Adipocyte (in vitro differentiated cells): ENCODE measurements around the gene EGR1.
A peak's percentile ranks its signal among the peaks of the same experiment; 100 is the strongest.

Source experiments
- DNase-seq: peaks from one replicate; pipeline ENCODE4 v3.0.0-alpha.2; 2015; ENCODE audit warnings: low read depth
- H3K27me3 ChIP-seq: replicated peaks from 2 replicates; pipeline ENCODE4 v1.7.0; 2013; ENCODE audit warnings: mild to moderate bottlenecking, low read length, moderate library complexity; ENCODE audit not compliant: control insufficient read depth, insufficient read depth
- H3K36me3 ChIP-seq: 2 replicates; pipeline ENCODE4 v1.7.0; 2013; ENCODE audit warnings: low read length, mild to moderate bottlenecking, moderate library complexity; ENCODE audit not compliant: control insufficient read depth, insufficient read depth, severe bottlenecking
- H3K4me1 ChIP-seq: 2 replicates; pipeline ENCODE4 v1.7.0; 2013; ENCODE audit warnings: mild to moderate bottlenecking, low read length, moderate library complexity; ENCODE audit not compliant: control insufficient read depth, insufficient read depth
- H3K4me3 ChIP-seq: 2 replicates; pipeline ENCODE4 v1.7.0; 2013; ENCODE audit warnings: mild to moderate bottlenecking, low read length, moderate library complexity
- H3K9ac ChIP-seq: 2 replicates; pipeline ENCODE4 v1.7.0; 2013; ENCODE audit warnings: mild to moderate bottlenecking, low read length, moderate library complexity
- H3K9me3 ChIP-seq: 2 replicates; pipeline ENCODE4 v1.7.0; 2013; ENCODE audit warnings: mild to moderate bottlenecking, low read length, moderate library complexity; ENCODE audit not compliant: control insufficient read depth

EGR1 gene

DNA sequence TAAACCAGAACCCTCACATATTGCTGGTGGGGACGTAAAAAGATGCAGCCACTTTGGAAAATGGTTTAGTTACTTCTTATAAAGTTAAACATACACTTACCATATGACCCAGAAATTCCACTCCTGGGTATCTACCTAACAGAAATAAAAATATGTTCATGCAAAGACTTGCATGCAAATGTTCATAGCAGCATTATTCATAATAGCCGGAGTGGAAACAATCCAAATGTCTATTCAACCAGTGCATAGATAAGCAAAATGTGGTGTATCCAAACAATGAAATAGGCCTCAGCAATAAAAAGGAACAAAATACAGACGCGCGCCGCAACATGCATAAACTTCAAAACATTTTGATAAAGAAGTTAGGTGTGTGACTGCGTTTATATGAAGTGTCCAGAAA lies 11.6 kb downstream of the EGR1 start:
- no peaks in the 10 kb centered on the region for H3K27me3 ChIP-seq
- no peaks in the 10 kb centered on the region for H3K36me3 ChIP-seq
- H3K9ac ChIP-seq, result no peak overlapping the region
- H3K4me1 ChIP-seq, result no peaks in the 10 kb centered on the region
- no peaks in the 10 kb centered on the region for H3K9me3 ChIP-seq
- H3K4me3 ChIP-seq, result no peak overlapping the region
- no peak for DNase-seq

DNA sequence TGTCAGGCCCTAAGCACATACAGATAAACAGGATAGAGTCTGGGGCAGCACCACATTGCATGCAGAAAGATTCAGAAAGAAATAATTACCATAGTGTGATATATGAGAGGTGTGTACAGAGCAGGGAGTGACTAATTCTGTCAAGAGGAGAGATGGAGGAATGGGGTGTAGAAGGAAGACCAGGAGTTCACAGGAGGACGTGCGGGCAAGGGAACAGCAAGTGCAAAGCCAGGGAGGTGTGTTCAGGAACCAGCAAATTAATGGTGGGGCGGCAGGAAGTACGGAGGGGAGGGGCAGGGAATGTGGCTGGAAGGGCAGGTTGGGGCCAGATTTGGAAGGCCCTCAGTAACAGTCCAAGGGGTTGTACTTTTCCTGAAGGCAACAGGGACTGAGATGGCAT lies 17.4 kb downstream of the EGR1 start:
- Histone ChIP-seq H3K9me3 (no peaks in the 10 kb centered on the region), H3K4me1 (no peaks in the 10 kb centered on the region), H3K4me3 (no peak overlapping the region), H3K27me3 (no peaks in the 10 kb centered on the region), H3K36me3 (no peaks in the 10 kb centered on the region), H3K9ac (no peak overlapping the region)
- no peak for DNase-seq

GRCh38 chr5:138488481-138488945 lies 23.2 kb downstream of the EGR1 start:
- no peak overlapping the region for H3K4me3 ChIP-seq
- peaks cover 20% of the 10 kb centered on the region for H3K27me3 ChIP-seq
- peak; percentile 41 for DNase-seq
- no peaks in the 10 kb centered on the region for H3K9me3 ChIP-seq
- no peaks in the 10 kb centered on the region for H3K36me3 ChIP-seq
- H3K4me1 ChIP-seq, result peaks cover 13% of the 10 kb centered on the region
- H3K9ac ChIP-seq, result no peak overlapping the region

GRCh38 chr5:138489683-138490061 lies 24.4 kb downstream of the EGR1 start:
- Histone ChIP-seq H3K4me1 (peaks cover 13% of the 10 kb centered on the region), H3K36me3 (no peaks in the 10 kb centered on the region), H3K9ac (no peak overlapping the region), H3K4me3 (no peak overlapping the region), H3K9me3 (no peaks in the 10 kb centered on the region), H3K27me3 (peaks cover 20% of the 10 kb centered on the region)
- no peak for DNase-seq

DNA sequence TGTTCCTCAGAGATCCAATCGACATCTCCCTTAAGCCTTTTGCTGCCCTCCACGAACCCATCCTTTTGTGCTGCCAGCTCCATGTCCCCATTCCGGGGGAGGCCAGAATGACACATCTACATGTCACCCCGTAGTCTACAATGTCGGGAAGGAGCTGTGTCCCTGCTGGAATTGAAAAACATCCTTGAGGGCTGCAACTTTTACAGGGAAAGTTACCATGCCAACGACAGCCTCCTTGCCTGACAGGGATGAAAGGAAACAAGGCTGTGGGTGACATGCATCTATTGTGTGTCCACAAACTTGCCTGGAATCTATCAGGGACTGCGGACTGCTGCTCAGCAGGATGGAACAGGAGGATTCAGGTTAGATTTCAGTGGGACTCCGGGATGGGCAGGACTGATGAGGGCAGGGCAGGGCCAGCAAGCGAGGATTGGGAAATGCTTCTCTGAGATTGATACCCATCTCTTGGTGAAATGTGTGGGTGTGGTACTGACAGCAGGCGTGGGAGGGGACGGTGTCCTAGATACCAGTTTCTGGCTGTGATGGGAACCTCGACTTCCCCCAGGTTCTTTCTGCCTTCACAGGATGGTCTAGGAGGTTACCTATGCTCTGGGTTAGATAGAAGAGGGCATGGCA lies 25.5 kb downstream of the EGR1 start:
- peaks cover 20% of the 10 kb centered on the region for H3K27me3 ChIP-seq
- H3K4me3 ChIP-seq, result no peak overlapping the region
- no peak for DNase-seq
- no peaks in the 10 kb centered on the region for H3K9me3 ChIP-seq
- no peak overlapping the region for H3K9ac ChIP-seq
- H3K36me3 ChIP-seq, result no peaks in the 10 kb centered on the region
- H3K4me1 ChIP-seq, result peaks cover 13% of the 10 kb centered on the region

GRCh38 chr5:138491284-138491648 lies 26.0 kb downstream of the EGR1 start:
- H3K27me3 ChIP-seq, result peaks cover 20% of the 10 kb centered on the region
- no peaks in the 10 kb centered on the region for H3K36me3 ChIP-seq
- H3K4me1 ChIP-seq, result peaks cover 13% of the 10 kb centered on the region
- DNase-seq, result no peak
- no peaks in the 10 kb centered on the region for H3K9me3 ChIP-seq
- H3K4me3 ChIP-seq, result peak overlapping the region; percentile 77
- H3K9ac ChIP-seq, result peak overlapping the region; percentile 69

- peaks cover 13% of the 10 kb centered on the region for H3K4me1 ChIP-seq
- peak; percentile 97 for DNase-seq
- H3K36me3 ChIP-seq, result no peaks in the 10 kb centered on the region
- H3K27me3 ChIP-seq, result peaks cover 20% of the 10 kb centered on the region
- H3K4me3 ChIP-seq, result peak overlapping the region; percentile 77
- peak overlapping the region; percentile 73 for H3K9ac ChIP-seq
- no peaks in the 10 kb centered on the region for H3K9me3 ChIP-seq
These were observed 26.6 kb downstream of the EGR1 start for GRCh38 chr5:138491669-138492559.

- Histone ChIP-seq H3K9me3 (no peaks in the 10 kb centered on the region), H3K4me3 (peak overlapping the region; percentile 77), H3K9ac (peak overlapping the region; percentile 73), H3K27me3 (peaks cover 20% of the 10 kb centered on the region), H3K36me3 (no peaks in the 10 kb centered on the region), H3K4me1 (peaks cover 13% of the 10 kb centered on the region)
- DNase-seq, result no peak
These were observed 27.3 kb downstream of the EGR1 start for GRCh38 chr5:138492560-138493045.

- Histone ChIP-seq H3K9ac (no peak overlapping the region), H3K27me3 (peaks cover 13% of the 10 kb centered on the region), H3K4me3 (no peak overlapping the region), H3K9me3 (no peaks in the 10 kb centered on the region), H3K36me3 (no peaks in the 10 kb centered on the region), H3K4me1 (peaks cover 10% of the 10 kb centered on the region)
- DNase-seq, result no peak
These were observed 30.1 kb downstream of the EGR1 start for GRCh38 chr5:138495351-138495750.

- no peaks in the 10 kb centered on the region for H3K36me3 ChIP-seq
- H3K9me3 ChIP-seq, result no peaks in the 10 kb centered on the region
- no peaks in the 10 kb centered on the region for H3K27me3 ChIP-seq
- no peak overlapping the region for H3K9ac ChIP-seq
- DNase-seq, result no peak
- no peaks in the 10 kb centered on the region for H3K4me1 ChIP-seq
- H3K4me3 ChIP-seq, result no peak overlapping the region
These were observed 33.1 kb downstream of the EGR1 start for GRCh38 chr5:138498376-138498775.

DNA sequence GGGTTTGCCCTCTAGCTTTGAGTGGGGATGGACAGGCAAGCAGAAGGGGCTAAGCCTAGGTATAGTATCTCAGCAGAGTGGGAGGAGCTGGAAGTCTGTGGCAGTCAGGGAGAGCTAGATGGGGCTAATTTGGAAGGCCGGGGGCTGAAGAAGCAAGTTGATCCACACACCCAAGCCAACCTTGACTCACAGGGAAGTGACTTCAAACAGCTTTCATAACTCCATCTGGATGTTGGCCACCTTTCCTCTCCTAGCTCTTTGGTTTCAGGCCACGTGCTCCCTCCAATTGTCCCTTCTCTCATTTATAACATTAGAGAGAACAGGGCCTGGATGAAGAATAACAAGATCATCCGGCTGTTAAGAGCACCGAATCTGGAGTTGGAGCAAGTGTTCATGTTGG lies 36.8 kb downstream of the EGR1 start:
- Histone ChIP-seq H3K9me3 (no peaks in the 10 kb centered on the region), H3K9ac (no peak overlapping the region), H3K4me1 (peaks cover 15% of the 10 kb centered on the region), H3K4me3 (no peak overlapping the region), H3K27me3 (no peaks in the 10 kb centered on the region), H3K36me3 (peaks cover 10% of the 10 kb centered on the region)
- no peak for DNase-seq
